GM21526 (cell line): Measurements from ENCODE around the gene MTMR3.

Source experiments
- ATAC-seq: cut with Tn5 transposase; IDR thresholded peaks from one replicate; pipeline ENCODE4 v1.9.1; 2021; ENCODE audit warnings: moderate library complexity; ENCODE audit not compliant: unreplicated experiment, low FRiP score

Gene MTMR3

GRCh38 chr22:29912605-29913398 lies 29.8 kb downstream of the MTMR3 start:
- no peak for ATAC-seq

GRCh38 chr22:29914165-29914564 lies 31.2 kb downstream of the MTMR3 start:
- no peak for ATAC-seq

GRCh38 chr22:29914991-29915533 lies 32.1 kb downstream of the MTMR3 start:
- no peak for ATAC-seq

GRCh38 chr22:29916007-29916544 lies 33.1 kb downstream of the MTMR3 start:
- ATAC-seq: no peak

- no peak for ATAC-seq
Measured at GRCh38 chr22:29917052-29917902, 34.3 kb downstream of the MTMR3 start.

GRCh38 chr22:29925402-29925801 lies 42.4 kb downstream of the MTMR3 start:
- ATAC-seq: no peak

GRCh38 chr22:29926057-29926456 lies 43.1 kb downstream of the MTMR3 start:
- ATAC-seq: no peak

GRCh38 chr22:29932136-29932535 lies 49.2 kb downstream of the MTMR3 start:
- ATAC-seq: no peak

GRCh38 chr22:29933619-29934018 lies 50.6 kb downstream of the MTMR3 start:
- no peak for ATAC-seq

- no peak for ATAC-seq
Measured at GRCh38 chr22:29934596-29934995, 51.6 kb downstream of the MTMR3 start.

- no peak for ATAC-seq
Measured at GRCh38 chr22:29936186-29936585, 53.2 kb downstream of the MTMR3 start.

- ATAC-seq: peak; percentile 53
Measured at GRCh38 chr22:29937940-29938693, 55.1 kb downstream of the MTMR3 start.

GRCh38 chr22:29940526-29940925 lies 57.6 kb downstream of the MTMR3 start:
- ATAC-seq: no peak

- no peak for ATAC-seq
Measured at GRCh38 chr22:29944339-29944738, 61.4 kb downstream of the MTMR3 start.

- no peak for ATAC-seq
Measured at GRCh38 chr22:29945435-29945834, 62.5 kb downstream of the MTMR3 start.

GRCh38 chr22:29946220-29946619 lies 63.2 kb downstream of the MTMR3 start:
- no peak for ATAC-seq

- no peak for ATAC-seq
Measured at GRCh38 chr22:29947410-29948384, 64.7 kb downstream of the MTMR3 start.

GRCh38 chr22:29948385-29948769 lies 65.4 kb downstream of the MTMR3 start:
- no peak for ATAC-seq

GRCh38 chr22:29949872-29950271 lies 66.9 kb downstream of the MTMR3 start:
- ATAC-seq: no peak
